ENCODE results near the gene HELQ. TPM values are rescaled to one million over a fixed set of nuclear protein-coding genes. Genes with fewer than 3 reads are reported as not detected.

The HELQ gene
- total and polyA plus RNA-seq, 10 of the 15 experiments (the other 5 are each of a cell fraction or from before 2014, with no cell fraction given) = 4.5 to 13.3 (median 10.6) TPM

GRCh38 chr4:83504503-83504902, 48.9 kb upstream of the HELQ start:
- no peak overlapping the region for H3K9ac ChIP-seq (ENCODE audit: control insufficient read depth, insufficient read depth, low read length)
- no peaks in the 10 kb centered on the region for H4K20me1 ChIP-seq (ENCODE audit: control insufficient read depth, insufficient read depth)
- SMC1A ChIA-PET (ENCODE audit: uncharacterized antibody, unreplicated experiment) = no interaction called here
- intact Hi-C loops (cut with micrococcal nuclease; ENCODE audit: unreplicated experiment) (loop anchor here (10.0 kb wide), 1 partner anchor 750 kb away; no protein-coding TSS in a partner anchor), in situ Hi-C loops (cut with MboI) (loop anchor here (10.0 kb wide), 1 partner anchor 1010 kb away; no protein-coding TSS in a partner anchor)
- 23% methylated on average over 4 of the region's 4 CpGs for WGBS (ENCODE audit: insufficient coverage, insufficient replicate concordance, low lambda C conversion rate, missing lambda C conversion rate)
- FAIRE-seq (no peak), ATAC-seq (no peak), DNase-seq (ENCODE audit: low read depth, low spot score) (no peak)
- POLR2A ChIA-PET = no interaction called here
- H3K36me3 ChIP-seq (ENCODE audit: control insufficient read depth in 2 of 2, insufficient read depth in 2 of 2, low read length in 1 of 2) = no peaks in the 10 kb centered on the region
- RAD21 ChIA-PET (ENCODE audit: unreplicated experiment) = no interaction called here
- no peaks in the 10 kb centered on the region for H3K4me1 ChIP-seq (ENCODE audit: control insufficient read depth, insufficient read depth, low read length)
- H3K79me2 ChIP-seq (ENCODE audit: control insufficient read depth, insufficient read depth, low read length) = no peaks in the 10 kb centered on the region
- H3K27ac ChIP-seq (ENCODE audit: control insufficient read depth, insufficient read depth) = no peak overlapping the region
- CTCF ChIA-PET = interaction anchor here (0.6 to 0.8 kb wide), 2 partner anchors 135 to 930 kb away, joined by 3 to 5 read pairs; no protein-coding TSS in a partner anchor
- no peak overlapping the region for H3K4me2 ChIP-seq (ENCODE audit: control insufficient read depth, insufficient read depth)
- H3K4me3 ChIP-seq = no peak overlapping the region
- no TSS peak for BruUV-seq (replicated peaks)
- H3K27me3 ChIP-seq (replicated peaks in 1 of 2; ENCODE audit: control insufficient read depth in 2 of 2, insufficient read depth in 2 of 2, low read length in 1 of 2) = no peaks in the 10 kb centered on the region
- H2AFZ ChIP-seq (ENCODE audit: control insufficient read depth, low read depth, low read length) = peak overlapping the region; percentile 54
- H3K9me3 ChIP-seq (replicated peaks; ENCODE audit: control insufficient read depth, insufficient read depth, low read length) = no peaks in the 10 kb centered on the region
- TF ChIP-seq KDM1A (IDR thresholded peaks at IDR 0.05; ENCODE audit: borderline replicate concordance) (no peak), MEF2A (IDR thresholded peaks at IDR 0.05; ENCODE audit: insufficient read depth, low read depth, low read length) (no peak), MLLT1 (IDR thresholded peaks at IDR 0.05) (no peak), HCFC1 (IDR thresholded peaks at IDR 0.05; ENCODE audit: low read length) (no peak), TCF12 (IDR thresholded peaks at IDR 0.05; ENCODE audit: low read depth, low read length) (no peak), RUNX3 (IDR thresholded peaks at IDR 0.05; ENCODE audit: low read length) (no peak), BCLAF1 (IDR thresholded peaks at IDR 0.05) (no peak), CUX1 (IDR thresholded peaks at IDR 0.05; ENCODE audit: insufficient replicate concordance, low read depth, low read length) (no peak), E2F4 (IDR thresholded peaks at IDR 0.05; ENCODE audit: low read depth, low read length) (no peak), PKNOX1 (IDR thresholded peaks at IDR 0.05) (no peak)
